Muscle layer of duodenum (tissue), 2 donors: ENCODE measurements around the gene SMARCE1.
"Not testable (repeated sequence)": the region's sequence is repeated elsewhere in the genome, so short reads cannot be mapped to it uniquely, and the experiment has no call there.

Source experiments
- H3K27ac ChIP-seq: one replicate; pipeline ENCODE4 v1.7.0; 2013; ENCODE audit warnings: mild to moderate bottlenecking, low read length
- H3K27me3 ChIP-seq: one replicate; pipeline ENCODE4 v1.7.0; 2013; ENCODE audit warnings: low read depth, mild to moderate bottlenecking, control low read depth, low read length
- H3K36me3 ChIP-seq, 2 donors: one replicate each; pipeline ENCODE4 v1.7.0; 2013; ENCODE audit warnings: low read length in 2 of 2, control low read depth in 1 of 2, mild to moderate bottlenecking in 1 of 2; ENCODE audit not compliant: insufficient read depth in 2 of 2, control insufficient read depth in 1 of 2
- H3K4me1 ChIP-seq, 2 donors: one replicate each; pipeline ENCODE4 v1.7.0; 2013; ENCODE audit warnings: low read length in 2 of 2, mild to moderate bottlenecking in 2 of 2, control low read depth in 1 of 2, moderate library complexity in 1 of 2; ENCODE audit not compliant: insufficient read depth in 2 of 2, control insufficient read depth in 1 of 2
- H3K4me3 ChIP-seq, 2 donors: one replicate each; pipeline ENCODE4 v1.7.0; 2013; ENCODE audit warnings: low read length in 2 of 2, low read depth in 1 of 2, mild to moderate bottlenecking in 1 of 2
- H3K9me3 ChIP-seq, 2 donors: one replicate each; pipeline ENCODE4 v1.7.0; 2013; ENCODE audit warnings: low read length in 2 of 2, control low read depth in 1 of 2, mild to moderate bottlenecking in 1 of 2; ENCODE audit not compliant: control insufficient read depth in 1 of 2
- donor health status: healthy.

Gene SMARCE1

GRCh38 chr17:40597156-40597555 is 50.5 kb downstream of the SMARCE1 start:
- Histone ChIP-seq H3K27ac (no peak overlapping the region), H3K4me3 (no peak overlapping the region), H3K27me3 (no peaks in the 10 kb centered on the region), H3K4me1 (peaks cover 0 to 2% of the 10 kb centered on the region in 2 donors), H3K36me3 (no peaks in the 10 kb centered on the region), H3K9me3 (no peaks in the 10 kb centered on the region)

- Histone ChIP-seq H3K36me3 (no peaks in the 10 kb centered on the region), H3K4me3 (no peak overlapping the region), H3K27me3 (no peaks in the 10 kb centered on the region), H3K27ac (no peak overlapping the region), H3K4me1 (no peaks in the 10 kb centered on the region), H3K9me3 (no peaks in the 10 kb centered on the region)
Measured at GRCh38 chr17:40596261-40596919, 51.2 kb downstream of the SMARCE1 start.

GRCh38 chr17:40590742-40591141 is 56.9 kb downstream of the SMARCE1 start:
- Histone ChIP-seq H3K36me3 (no peaks in the 10 kb centered on the region), H3K4me3 (no peak overlapping the region), H3K27ac (no peak overlapping the region), H3K27me3 (no peaks in the 10 kb centered on the region), H3K9me3 (peaks cover 0 to 2% of the 10 kb centered on the region in 2 donors), H3K4me1 (no peaks in the 10 kb centered on the region)

GRCh38 chr17:40588552-40588951 is 59.1 kb downstream of the SMARCE1 start:
- Histone ChIP-seq H3K36me3 (no peaks in the 10 kb centered on the region), H3K4me3 (no peak overlapping the region), H3K4me1 (no peaks in the 10 kb centered on the region), H3K9me3 (peaks cover 0 to 2% of the 10 kb centered on the region in 2 donors), H3K27ac (no peak overlapping the region), H3K27me3 (no peaks in the 10 kb centered on the region)

GRCh38 chr17:40586264-40586663 is 61.4 kb downstream of the SMARCE1 start:
- H3K36me3 ChIP-seq, H3K9me3 ChIP-seq, H3K4me1 ChIP-seq, H3K27ac ChIP-seq, H3K4me3 ChIP-seq, H3K27me3 ChIP-seq: not testable (repeated sequence)

- H3K27me3 ChIP-seq, H3K4me1 ChIP-seq, H3K4me3 ChIP-seq, H3K27ac ChIP-seq, H3K36me3 ChIP-seq, H3K9me3 ChIP-seq: not testable (repeated sequence)
Measured at GRCh38 chr17:40584950-40585349, 62.7 kb downstream of the SMARCE1 start.

GRCh38 chr17:40582328-40582901 is 65.2 kb downstream of the SMARCE1 start:
- Histone ChIP-seq H3K36me3 (no peaks in the 10 kb centered on the region), H3K4me1 (no peaks in the 10 kb centered on the region), H3K4me3 (no peak overlapping the region), H3K27ac (no peak overlapping the region), H3K27me3 (no peaks in the 10 kb centered on the region), H3K9me3 (peaks cover 0 to 2% of the 10 kb centered on the region in 2 donors)

GRCh38 chr17:40580140-40580539 is 67.5 kb downstream of the SMARCE1 start:
- Histone ChIP-seq H3K36me3 (no peaks in the 10 kb centered on the region), H3K27ac (no peak overlapping the region), H3K4me1 (no peaks in the 10 kb centered on the region), H3K9me3 (no peaks in the 10 kb centered on the region), H3K4me3 (no peak overlapping the region), H3K27me3 (no peaks in the 10 kb centered on the region)

GRCh38 chr17:40579471-40579870 is 68.1 kb downstream of the SMARCE1 start:
- Histone ChIP-seq H3K27ac (no peak overlapping the region), H3K9me3 (no peaks in the 10 kb centered on the region), H3K4me3 (no peak overlapping the region), H3K36me3 (no peaks in the 10 kb centered on the region), H3K4me1 (no peaks in the 10 kb centered on the region), H3K27me3 (no peaks in the 10 kb centered on the region)

- Histone ChIP-seq H3K4me3 (no peak overlapping the region), H3K4me1 (no peaks in the 10 kb centered on the region), H3K36me3 (no peaks in the 10 kb centered on the region), H3K27ac (no peak overlapping the region), H3K9me3 (peaks cover 0 to 6% of the 10 kb centered on the region in 2 donors), H3K27me3 (no peaks in the 10 kb centered on the region)
Measured at GRCh38 chr17:40577611-40578065, 70.0 kb downstream of the SMARCE1 start.

- H3K27me3 ChIP-seq = no peaks in the 10 kb centered on the region
- H3K9me3 ChIP-seq = peaks cover 0 to 6% of the 10 kb centered on the region in 2 donors
- no peaks in the 10 kb centered on the region for H3K4me1 ChIP-seq
Measured at GRCh38 chr17:40576113-40576740, 71.4 kb downstream of the SMARCE1 start.

More at GRCh38 chr17:40576113-40576740, 71.4 kb downstream of the SMARCE1 start:
- Histone ChIP-seq H3K4me3 (no peak overlapping the region), H3K27ac (no peak overlapping the region), H3K36me3 (no peaks in the 10 kb centered on the region)
